Neural progenitor cell (in vitro differentiated cells): ENCODE data around the gene QSER1. TPM values are rescaled to one million over a fixed set of nuclear protein-coding genes. Genes with fewer than 3 reads are reported as not detected.
A peak's percentile ranks its signal among the peaks of the same experiment; 100 is the strongest.

Source experiments
- DNase-seq: peaks from one replicate; pipeline ENCODE4 v3.0.0-alpha.2; 2016; ENCODE audit warnings: low spot score
- H2AFZ ChIP-seq: fragments of 200-600 bp; sonication (generic); replicated peaks from 2 replicates; pipeline ENCODE4 v1.6.1; 2016; ENCODE audit warnings: antibody characterized with exemption
- H3F3A ChIP-seq: fragments of 200-600 bp; sonication (generic); 2 replicates; pipeline ENCODE4 v1.6.1; 2016; ENCODE audit warnings: antibody characterized with exemption, low read depth
- H3K27ac ChIP-seq: fragments of 200-600 bp; sonication (generic); 2 replicates; pipeline ENCODE4 v1.5.1; 2016; ENCODE audit warnings: mild to moderate bottlenecking
- H3K27me3 ChIP-seq: fragments of 200-600 bp; sonication (generic); 2 replicates; pipeline ENCODE4 v1.6.1; 2016; ENCODE audit warnings: mild to moderate bottlenecking, moderate library complexity
- H3K36me3 ChIP-seq: fragments of 200-600 bp; sonication (generic); 2 replicates; pipeline ENCODE4 v1.5.1; 2016
- H3K4me1 ChIP-seq: fragments of 200-600 bp; sonication (generic); 2 replicates; pipeline ENCODE4 v1.6.1; 2016; ENCODE audit warnings: mixed run types
- H3K4me2 ChIP-seq: fragments of 200-600 bp; sonication (generic); 2 replicates; pipeline ENCODE4 v1.6.1; 2016
- H3K4me3 ChIP-seq: fragments of 200-600 bp; sonication (generic); 2 replicates; pipeline ENCODE4 v1.5.1; 2016
- H3K79me2 ChIP-seq: fragments of 200-600 bp; sonication (generic); 2 replicates; pipeline ENCODE4 v1.6.1; 2016; ENCODE audit warnings: low read depth
- H3K9ac ChIP-seq: fragments of 200-600 bp; sonication (generic); 2 replicates; pipeline ENCODE4 v1.6.1; 2016
- H3K9me3 ChIP-seq: fragments of 200-600 bp; sonication (generic); 2 replicates; pipeline ENCODE4 v1.5.1; 2016; ENCODE audit warnings: low read depth
- H4K20me1 ChIP-seq: fragments of 200-600 bp; sonication (generic); 2 replicates; pipeline ENCODE4 v1.6.1; 2016; ENCODE audit warnings: low read depth
- H3K27ac Mint-ChIP-seq: 3 replicates; pipeline ENCODE4 v1.8.0; 2021; ENCODE audit warnings: mixed read lengths
- H3K27me3 Mint-ChIP-seq: 2 replicates; pipeline ENCODE4 v1.8.0; 2022; ENCODE audit warnings: low read depth, mild to moderate bottlenecking, inconsistent platforms, moderate library complexity, mixed read lengths; ENCODE audit not compliant: insufficient read depth
- H3K36me3 Mint-ChIP-seq: 3 replicates; pipeline ENCODE4 v1.8.0; 2021; ENCODE audit warnings: mixed read lengths
- H3K4me1 Mint-ChIP-seq: 3 replicates; pipeline ENCODE4 v1.8.0; 2021; ENCODE audit warnings: mixed read lengths
- H3K4me3 Mint-ChIP-seq: 3 replicates; pipeline ENCODE4 v1.8.0; 2021; ENCODE audit warnings: mild to moderate bottlenecking, moderate library complexity, mixed read lengths
- H3K9me3 Mint-ChIP-seq: 3 replicates; pipeline ENCODE4 v1.8.0; 2020; ENCODE audit warnings: mixed read lengths
- EZH2 ChIP-seq: fragments of 200-600 bp; sonication (generic); IDR thresholded peaks from 2 replicates; pipeline ENCODE4 v1.6.1; 2017; ENCODE audit warnings: antibody characterized with exemption, mild to moderate bottlenecking, moderate library complexity
- EZH2phosphoT487 ChIP-seq: fragments of 200-600 bp; sonication (generic); IDR thresholded peaks from 2 replicates; pipeline ENCODE4 v1.6.1; 2017; ENCODE audit warnings: antibody characterized with exemption
- total RNA-seq: library from RNA; depleted of rRNA; stranded (reverse); fragments of >200 nt; gene quantifications from 2 replicates; pipeline ENCODE4 v1.2.3, GENCODE V29; 2015; ENCODE audit warnings: low replicate concordance
- TF ChIP-seq, protein P1 (sequence below): fragments of 200-600 bp; sonication (generic); IDR thresholded peaks from 2 replicates; pipeline ENCODE4 v1.5.1; 2017; ENCODE audit warnings: antibody characterized with exemption, mild to moderate bottlenecking

Gene QSER1
- total RNA-seq, 1 donor from 2014 or later, result 79.2 TPM

DNA sequence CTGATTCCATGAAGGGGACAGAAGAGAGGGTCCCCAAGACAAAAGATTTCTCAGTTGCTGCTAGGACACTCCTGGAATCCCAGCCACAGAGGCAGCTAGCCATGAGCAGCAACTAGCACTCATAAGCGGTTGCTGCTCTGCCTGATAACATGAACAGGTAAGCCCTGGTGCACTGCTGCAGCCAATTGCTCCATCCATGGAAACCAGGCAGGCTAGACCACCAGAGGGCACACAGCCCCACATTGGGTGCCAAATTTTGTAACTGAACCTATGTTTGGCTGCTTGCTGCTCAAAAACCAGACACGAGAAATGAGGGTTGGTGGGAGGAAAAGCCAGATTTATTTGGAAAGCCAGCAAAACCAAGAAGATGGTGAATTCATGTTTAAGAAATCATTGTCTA, 21.9 kb upstream of the QSER1 start:
- no peak overlapping the region for H3K27ac ChIP-seq
- no peak overlapping the region for H3K4me3 ChIP-seq
- Mint-ChIP-seq H3K36me3 (no peaks in the 10 kb centered on the region), H3K9me3 (peaks cover 9% of the 10 kb centered on the region), H3K4me1 (no peaks in the 10 kb centered on the region), H3K27ac (no peak overlapping the region), H3K27me3 (peaks cover 2% of the 10 kb centered on the region), H3K4me3 (no peak overlapping the region)
- DNase-seq, result peak; percentile 44
- H4K20me1 ChIP-seq, result no peaks in the 10 kb centered on the region
- no peaks in the 10 kb centered on the region for H3K9me3 ChIP-seq
- no peaks in the 10 kb centered on the region for H3K79me2 ChIP-seq
- no peak overlapping the region for H3K9ac ChIP-seq
- peaks cover 9% of the 10 kb centered on the region for H3K4me1 ChIP-seq
- no peak overlapping the region for H3K4me2 ChIP-seq
- peak overlapping the region; percentile 52 for H2AFZ ChIP-seq
- no peaks in the 10 kb centered on the region for H3K27me3 ChIP-seq
- TF ChIP-seq EZH2phosphoT487 (no peak), EZH2 (no peak)
- TF ChIP-seq, protein P1, sequence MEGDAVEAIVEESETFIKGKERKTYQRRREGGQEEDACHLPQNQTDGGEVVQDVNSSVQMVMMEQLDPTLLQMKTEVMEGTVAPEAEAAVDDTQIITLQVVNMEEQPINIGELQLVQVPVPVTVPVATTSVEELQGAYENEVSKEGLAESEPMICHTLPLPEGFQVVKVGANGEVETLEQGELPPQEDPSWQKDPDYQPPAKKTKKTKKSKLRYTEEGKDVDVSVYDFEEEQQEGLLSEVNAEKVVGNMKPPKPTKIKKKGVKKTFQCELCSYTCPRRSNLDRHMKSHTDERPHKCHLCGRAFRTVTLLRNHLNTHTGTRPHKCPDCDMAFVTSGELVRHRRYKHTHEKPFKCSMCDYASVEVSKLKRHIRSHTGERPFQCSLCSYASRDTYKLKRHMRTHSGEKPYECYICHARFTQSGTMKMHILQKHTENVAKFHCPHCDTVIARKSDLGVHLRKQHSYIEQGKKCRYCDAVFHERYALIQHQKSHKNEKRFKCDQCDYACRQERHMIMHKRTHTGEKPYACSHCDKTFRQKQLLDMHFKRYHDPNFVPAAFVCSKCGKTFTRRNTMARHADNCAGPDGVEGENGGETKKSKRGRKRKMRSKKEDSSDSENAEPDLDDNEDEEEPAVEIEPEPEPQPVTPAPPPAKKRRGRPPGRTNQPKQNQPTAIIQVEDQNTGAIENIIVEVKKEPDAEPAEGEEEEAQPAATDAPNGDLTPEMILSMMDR, result peak; percentile 56
- no peaks in the 10 kb centered on the region for H3K36me3 ChIP-seq
- peaks cover 12% of the 10 kb centered on the region for H3F3A ChIP-seq

DNA sequence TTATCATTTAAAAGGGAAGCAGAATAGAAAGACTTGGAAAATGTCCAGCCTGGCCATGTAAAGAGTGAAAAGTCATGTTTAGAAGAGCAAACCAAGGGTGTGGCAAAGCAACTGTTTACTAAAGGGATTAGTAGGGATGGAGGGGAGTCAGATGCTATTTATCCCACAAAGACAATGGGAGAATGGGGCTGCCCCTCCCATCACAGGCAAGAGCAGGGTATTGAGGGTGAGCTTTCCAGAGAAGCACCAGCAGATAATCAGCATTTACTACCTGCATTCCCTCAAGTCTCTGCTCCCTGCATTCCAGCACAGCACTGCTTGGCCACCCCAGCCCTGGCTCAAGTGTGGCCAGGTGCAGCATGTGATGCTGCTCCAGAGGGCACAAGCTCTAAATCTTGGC, 18.5 kb upstream of the QSER1 start:
- DNase-seq, result peak; percentile 37

DNA sequence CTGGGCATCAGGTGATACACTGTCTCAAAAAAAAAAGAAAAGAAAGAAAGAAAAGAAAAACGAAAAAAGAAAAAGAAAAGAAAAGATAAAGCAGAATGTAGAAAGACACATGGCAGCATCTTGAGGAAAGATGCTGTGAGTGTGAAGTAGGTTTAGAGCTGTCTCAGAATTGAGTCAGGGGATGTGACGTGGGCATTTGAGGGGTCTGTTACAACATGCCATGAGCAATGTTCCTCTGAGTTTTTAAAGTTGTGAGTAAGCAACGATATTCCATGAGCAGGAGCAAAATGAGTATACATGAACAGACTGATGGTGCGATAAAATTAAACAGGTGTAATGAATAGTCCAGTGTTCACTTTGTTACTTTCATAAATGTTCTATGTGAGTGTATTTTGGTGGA, 11.3 kb upstream of the QSER1 start:
- no peak for DNase-seq
- TF ChIP-seq, protein P1, result no peak
- no peak for TF ChIP-seq EZH2
- TF ChIP-seq EZH2phosphoT487, result no peak
- Histone ChIP-seq H3K27ac (no peak overlapping the region), H3K4me2 (no peak overlapping the region), H3K79me2 (no peaks in the 10 kb centered on the region), H3K9ac (no peak overlapping the region), H4K20me1 (no peaks in the 10 kb centered on the region), H3K4me1 (no peaks in the 10 kb centered on the region), H3K4me3 (no peak overlapping the region), H3K9me3 (no peaks in the 10 kb centered on the region), H2AFZ (no peak overlapping the region), H3K36me3 (no peaks in the 10 kb centered on the region), H3K27me3 (no peaks in the 10 kb centered on the region), H3F3A (no peaks in the 10 kb centered on the region)
- Mint-ChIP-seq H3K27ac (no peak overlapping the region), H3K9me3 (peaks cover 3% of the 10 kb centered on the region), H3K27me3 (no peaks in the 10 kb centered on the region), H3K36me3 (no peaks in the 10 kb centered on the region), H3K4me1 (peaks cover 4% of the 10 kb centered on the region), H3K4me3 (no peak overlapping the region)

More for the DNA sequence above, 18.5 kb upstream of the QSER1 start:
- Mint-ChIP-seq H3K9me3 (peaks cover 9% of the 10 kb centered on the region), H3K27me3 (no peaks in the 10 kb centered on the region), H3K4me1 (no peaks in the 10 kb centered on the region), H3K4me3 (no peak overlapping the region), H3K27ac (no peak overlapping the region), H3K36me3 (no peaks in the 10 kb centered on the region)
- Histone ChIP-seq H3K4me3 (no peak overlapping the region), H3K27ac (no peak overlapping the region), H3K4me2 (peak overlapping the region; percentile 17), H3K9me3 (no peaks in the 10 kb centered on the region), H3K4me1 (peaks cover 9% of the 10 kb centered on the region), H3K36me3 (no peaks in the 10 kb centered on the region), H4K20me1 (no peaks in the 10 kb centered on the region), H3K9ac (no peak overlapping the region), H3F3A (peaks cover 12% of the 10 kb centered on the region), H3K27me3 (no peaks in the 10 kb centered on the region), H2AFZ (no peak overlapping the region), H3K79me2 (no peaks in the 10 kb centered on the region)
- TF ChIP-seq EZH2 (no peak), EZH2phosphoT487 (no peak)
- TF ChIP-seq, protein P1, result no peak
